IMR-90 (cell line): ENCODE data around the gene ACADM.

Experiments
- BHLHE40 ChIP-seq: fragments of 150-350 bp; IDR thresholded peaks from 2 replicates; pipeline ENCODE4 v1.6.1; 2016; ENCODE audit warnings: mild to moderate bottlenecking, low read depth, low read length
- CEBPB ChIP-seq: IDR thresholded peaks from 2 replicates; pipeline ENCODE4 v1.6.1; 2012; ENCODE audit warnings: low read depth, low read length, improper control_type of control experiment
- CTCF ChIP-seq: conservative IDR thresholded peaks from 2 replicates; pipeline ENCODE4 v1.5.1; 2012; ENCODE audit warnings: mild to moderate bottlenecking, low read depth, low read length, improper control_type of control experiment
- ELK1 ChIP-seq: fragments of 150-350 bp; IDR thresholded peaks from 2 replicates; pipeline ENCODE4 v1.6.1; 2016; ENCODE audit warnings: low read depth, mild to moderate bottlenecking, low read length, moderate library complexity, borderline replicate concordance
- FOS ChIP-seq: fragments of 150-350 bp; IDR thresholded peaks from 2 replicates; pipeline ENCODE4 v1.6.1; 2016; ENCODE audit warnings: low read depth, low read length
- MAFK ChIP-seq: IDR thresholded peaks from 2 replicates; pipeline ENCODE4 v1.6.1; 2012; ENCODE audit warnings: low read depth, low read length, improper control_type of control experiment
- MAZ ChIP-seq: IDR thresholded peaks from 2 replicates; pipeline ENCODE4 v1.6.1; 2012; ENCODE audit warnings: low read depth, mild to moderate bottlenecking, low read length, improper control_type of control experiment, moderate library complexity, borderline replicate concordance
- NFE2L2 ChIP-seq: fragments of 150-350 bp; IDR thresholded peaks from 2 replicates; pipeline ENCODE4 v1.6.1; 2016; ENCODE audit warnings: low read depth, mild to moderate bottlenecking, low read length
- POLR2A ChIP-seq: IDR thresholded peaks from 2 replicates; pipeline ENCODE4 v1.6.1; 2012; ENCODE audit warnings: mild to moderate bottlenecking, low read depth, low read length
- RAD21 ChIP-seq: IDR thresholded peaks from 2 replicates; pipeline ENCODE4 v1.6.1; 2012; ENCODE audit warnings: low read length, improper control_type of control experiment
- RCOR1 ChIP-seq: IDR thresholded peaks from 2 replicates; pipeline ENCODE4 v1.6.1; 2012; ENCODE audit warnings: mild to moderate bottlenecking, low read length, improper control_type of control experiment; ENCODE audit not compliant: insufficient replicate concordance
- RFX5 ChIP-seq: IDR thresholded peaks from 2 replicates; pipeline ENCODE4 v1.8.0; 2012; ENCODE audit warnings: low read depth, mild to moderate bottlenecking, low read length, moderate library complexity
- SMC3 ChIP-seq: fragments of 150-350 bp; IDR thresholded peaks from 2 replicates; pipeline ENCODE4 v1.6.1; 2016; ENCODE audit warnings: low read depth, mild to moderate bottlenecking, antibody characterized with exemption, low read length, moderate library complexity
- USF2 ChIP-seq: fragments of 150-350 bp; IDR thresholded peaks from 2 replicates; pipeline ENCODE4 v1.6.1; 2017; ENCODE audit warnings: mild to moderate bottlenecking, antibody characterized with exemption, low read length, low read depth

GRCh38 chr1:75708910-75709309 is 15.6 kb upstream of the ACADM start:
- TF ChIP-seq CTCF (no peak), RAD21 (no peak), ELK1 (no peak), POLR2A (no peak), USF2 (no peak), NFE2L2 (no peak), RFX5 (no peak), CEBPB (no peak), SMC3 (no peak), RCOR1 (no peak), MAZ (no peak), MAFK (no peak), FOS (no peak), BHLHE40 (no peak)
